GM11168 (cell line): ENCODE results near the gene KCNMA1.

Experiments
- in situ Hi-C: fragments of 300-500 bp; cut with MboI; formaldehyde crosslinking; loops from one replicate; pipeline ENCODE4 v1.12.0; 2022; ENCODE audit warnings: low sequenced_read_pairs; ENCODE audit not compliant: unreplicated experiment

Gene KCNMA1

DNA sequence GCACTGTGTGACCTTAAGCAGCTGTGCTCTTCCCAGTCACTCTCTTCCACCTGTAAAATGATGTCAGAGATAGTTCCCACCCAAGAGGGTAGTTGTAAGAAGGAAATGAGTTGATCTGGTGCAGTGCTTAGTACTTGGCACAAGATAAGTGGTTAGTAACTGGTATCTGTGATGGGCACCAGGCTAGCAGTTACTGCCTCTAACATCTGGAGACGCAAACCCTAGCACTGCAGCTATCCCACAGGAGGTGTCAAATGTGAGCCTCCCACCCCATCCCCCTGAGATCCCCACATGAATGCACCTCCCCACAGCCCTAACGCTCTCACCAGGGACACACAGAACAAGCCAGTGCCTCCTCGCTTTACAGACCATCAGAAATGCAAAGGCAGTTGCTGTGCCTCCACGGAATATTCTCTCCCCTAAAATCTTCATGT is 72.0 kb downstream of the KCNMA1 start:
- in situ Hi-C loops: no loop called here

GRCh38 chr10:77564731-77565589 is 72.6 kb downstream of the KCNMA1 start:
- in situ Hi-C loops: no loop called here

GRCh38 chr10:77563638-77564270 is 73.9 kb downstream of the KCNMA1 start:
- in situ Hi-C loops: no loop called here

DNA sequence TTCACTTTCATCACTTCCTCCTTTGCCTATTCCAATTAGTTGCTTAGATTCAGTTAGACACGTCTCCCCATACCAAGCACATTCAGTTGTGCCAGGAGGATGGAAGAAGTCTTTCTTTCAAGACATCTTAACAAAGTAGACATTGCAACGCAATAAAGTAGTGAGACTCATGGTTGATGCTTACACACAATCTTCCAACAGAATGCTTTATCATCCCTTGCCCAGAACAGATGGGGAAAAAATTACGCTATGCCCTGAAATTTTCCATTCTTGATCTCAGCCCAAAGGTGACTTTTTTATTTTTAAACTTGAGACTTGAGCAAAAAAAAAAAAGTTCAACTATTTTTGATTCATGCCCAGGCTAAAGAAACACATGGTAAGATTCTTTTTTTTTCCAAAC is 74.9 kb downstream of the KCNMA1 start:
- in situ Hi-C loops: no loop called here

- in situ Hi-C loops: no loop called here
Measured at GRCh38 chr10:77561991-77562390, 75.6 kb downstream of the KCNMA1 start.

DNA sequence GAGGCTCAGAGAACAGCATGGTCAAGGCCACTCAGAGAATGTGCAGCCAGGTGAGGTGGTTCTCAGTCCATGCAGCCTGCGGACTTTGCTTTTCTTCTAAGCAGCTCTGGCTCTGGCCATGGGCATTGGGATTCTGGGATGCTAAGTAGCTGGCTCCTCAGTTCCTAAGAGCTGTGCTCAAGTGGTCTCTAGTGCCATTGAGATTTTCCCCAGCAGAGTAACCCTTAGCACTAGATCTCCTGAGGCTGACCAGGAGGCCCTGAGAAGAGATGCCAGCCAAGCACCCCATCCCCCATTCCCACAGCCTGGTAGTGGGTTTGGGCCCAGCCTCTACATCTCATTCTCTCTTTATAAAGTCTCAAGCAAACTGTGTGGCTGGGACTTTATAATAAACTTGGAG is 77.1 kb downstream of the KCNMA1 start:
- in situ Hi-C loops: no loop called here

- in situ Hi-C loops: no loop called here
Measured at GRCh38 chr10:77560052-77560451, 77.6 kb downstream of the KCNMA1 start.

- in situ Hi-C loops: no loop called here
Measured at GRCh38 chr10:77556990-77557601, 80.5 kb downstream of the KCNMA1 start.

GRCh38 chr10:77555591-77556212 is 81.9 kb downstream of the KCNMA1 start:
- in situ Hi-C loops: no loop called here

DNA sequence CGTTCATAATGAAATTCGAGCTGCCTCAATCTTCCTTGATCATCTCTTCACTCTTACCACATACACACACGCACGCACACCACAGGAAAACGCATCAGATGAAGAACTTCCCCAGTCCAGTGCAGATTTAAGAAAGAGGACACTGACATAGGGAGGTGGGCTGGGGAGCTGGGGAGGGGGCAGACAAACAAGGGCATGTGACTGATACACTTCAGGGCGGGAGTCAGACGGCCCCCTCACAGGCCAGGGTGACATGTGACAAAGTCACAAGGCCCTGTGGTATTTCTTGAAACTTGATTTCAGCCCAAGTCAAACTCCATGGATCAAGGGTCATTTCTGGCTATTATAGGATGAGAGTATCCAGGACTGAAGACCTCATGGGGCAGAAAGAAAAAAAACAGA is 82.6 kb downstream of the KCNMA1 start:
- in situ Hi-C loops: no loop called here

DNA sequence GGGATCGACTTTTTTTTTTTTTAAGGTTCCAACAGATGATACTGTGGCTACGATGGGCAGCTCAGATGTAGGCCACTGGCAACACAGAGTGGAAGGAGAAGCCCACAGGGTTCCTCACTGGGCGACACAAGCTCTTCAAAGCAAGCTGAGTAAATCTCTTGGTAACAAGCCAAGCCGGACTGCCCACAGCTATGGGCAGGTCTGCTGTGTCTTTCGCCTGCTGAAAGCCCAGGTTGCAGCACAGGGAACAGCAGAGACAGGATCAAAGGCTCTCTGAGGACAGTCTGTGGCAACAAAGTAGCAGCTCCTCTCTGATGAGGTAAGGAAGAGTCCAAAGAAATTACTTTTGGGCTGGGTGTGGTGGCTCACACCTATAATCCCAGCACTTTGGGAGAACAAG is 83.6 kb downstream of the KCNMA1 start:
- in situ Hi-C loops: no loop called here

DNA sequence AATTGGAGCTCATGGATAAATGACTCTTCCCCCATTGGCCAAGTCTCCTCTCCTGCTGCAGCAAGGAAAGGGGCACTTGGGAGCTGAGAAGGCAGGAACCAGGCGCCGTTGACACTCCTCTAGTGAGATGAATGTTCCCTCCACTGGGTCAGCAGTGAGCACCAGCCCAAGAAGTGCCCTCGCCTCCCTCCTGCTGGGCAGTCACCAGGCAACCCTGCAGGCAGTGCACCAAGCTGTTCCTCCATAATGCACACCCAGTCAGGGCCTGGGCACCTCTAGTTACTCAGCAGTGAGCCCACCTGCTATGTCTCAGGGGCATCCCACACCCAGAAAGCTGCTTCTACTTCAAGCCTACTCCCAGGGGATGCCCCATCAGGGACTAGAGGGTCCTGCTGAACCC is 84.3 kb downstream of the KCNMA1 start:
- in situ Hi-C loops: no loop called here

- in situ Hi-C loops: no loop called here
Measured at GRCh38 chr10:77552252-77552651, 85.4 kb downstream of the KCNMA1 start.

GRCh38 chr10:77550378-77550777 is 87.2 kb downstream of the KCNMA1 start:
- in situ Hi-C loops: no loop called here

- in situ Hi-C loops: no loop called here
Measured at GRCh38 chr10:77548671-77549070, 88.9 kb downstream of the KCNMA1 start.

- in situ Hi-C loops: no loop called here
Measured at GRCh38 chr10:77548157-77548556, 89.5 kb downstream of the KCNMA1 start.

- in situ Hi-C loops: no loop called here
Measured at GRCh38 chr10:77547307-77548050, 90.1 kb downstream of the KCNMA1 start.

- in situ Hi-C loops: no loop called here
Measured at GRCh38 chr10:77546042-77546441, 91.6 kb downstream of the KCNMA1 start.

DNA sequence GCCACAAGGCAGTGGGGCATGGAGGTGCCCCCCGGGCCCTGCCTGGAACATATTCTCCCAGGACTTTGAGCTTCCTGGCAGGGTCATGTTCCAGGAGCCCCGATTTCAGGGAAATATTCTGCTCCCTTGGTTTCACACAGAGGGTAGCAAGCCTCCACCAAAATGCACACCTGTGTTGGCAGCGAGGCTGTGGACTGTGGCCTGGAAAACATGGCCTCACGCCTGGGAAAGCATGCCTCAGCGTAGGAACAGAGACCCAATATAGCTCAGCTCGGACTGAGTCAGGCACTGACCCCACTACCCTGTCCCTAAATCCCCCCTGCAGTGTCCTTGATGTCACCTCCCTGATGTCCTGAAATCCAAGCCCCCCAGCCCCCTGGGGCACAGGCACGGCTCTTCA is 92.0 kb downstream of the KCNMA1 start:
- in situ Hi-C loops: no loop called here

- in situ Hi-C loops: no loop called here
Measured at GRCh38 chr10:77544617-77545016, 93.0 kb downstream of the KCNMA1 start.
